Upper lobe of left lung (tissue), 4 donors: ENCODE measurements around the gene UGCG.

Experiments
- CTCF ChIP-seq, 6 experiments: fragments of 450-650 bp in 4 of 6; fragments of 200-600 bp in 2 of 6; sonication (generic) in 2 of 6; IDR thresholded peaks; one replicate each; pipeline ENCODE4 v1.5.1; 2016 to 2019; ENCODE audit warnings: antibody characterized with exemption in 6 of 6
- POLR2A ChIP-seq, 4 donors: fragments of 450-650 bp; IDR thresholded peaks; one replicate each; pipeline ENCODE4 v1.5.1; 2016 to 2017; ENCODE audit warnings: antibody characterized with exemption in 4 of 4, mild to moderate bottlenecking in 2 of 4

GRCh38 chr9:111854799-111855198 lies 41.8 kb upstream of the UGCG start:
- TF ChIP-seq CTCF (IDR thresholded peaks at IDR 0.05) (no peak), POLR2A (IDR thresholded peaks at IDR 0.05) (no peak)
